ENCODE measurements around the gene TMEM235. TPM values are rescaled to one million over a fixed set of nuclear protein-coding genes. Genes with fewer than 3 reads are reported as not detected.

The TMEM235 gene
- total RNA-seq, 1 donor from 2014 or later: not detected

GRCh38 chr17:78249818-78250806 lies 18.7 kb downstream of the TMEM235 start:
- H3K4me2 ChIP-seq: peak overlapping the region; percentile 57
- no peaks in the 10 kb centered on the region for H3K36me3 ChIP-seq
- Mint-ChIP-seq H3K9me3 (peaks cover 6% of the 10 kb centered on the region), H3K27ac (no peak overlapping the region), H3K36me3 (no peaks in the 10 kb centered on the region), H3K4me1 (peaks cover 20% of the 10 kb centered on the region), H3K27me3 (ENCODE audit: insufficient read depth, low read depth) (peaks cover 4% of the 10 kb centered on the region), H3K4me3 (no peak overlapping the region)
- H3K4me1 ChIP-seq: peaks cover 5% of the 10 kb centered on the region
- DNase-seq (ENCODE audit: low spot score): no peak
- no peak for TF ChIP-seq EZH2phosphoT487 (IDR thresholded peaks at IDR 0.05)
- TF ChIP-seq CTCF (IDR thresholded peaks at IDR 0.05): no peak
- TF ChIP-seq EZH2 (IDR thresholded peaks at IDR 0.05): no peak
- H3K9me3 ChIP-seq (ENCODE audit: low read depth): peaks cover 6% of the 10 kb centered on the region
- H2AFZ ChIP-seq (replicated peaks): no peak overlapping the region
- no peak overlapping the region for H3K9ac ChIP-seq
- no peaks in the 10 kb centered on the region for H4K20me1 ChIP-seq (ENCODE audit: low read depth)
- no peaks in the 10 kb centered on the region for H3K27me3 ChIP-seq
- H3K79me2 ChIP-seq (ENCODE audit: low read depth): peaks cover 6% of the 10 kb centered on the region
- H3K4me3 ChIP-seq: no peak overlapping the region
- no peaks in the 10 kb centered on the region for H3F3A ChIP-seq (ENCODE audit: low read depth)
- H3K27ac ChIP-seq: no peak overlapping the region

- H3K27me3 ChIP-seq: no peaks in the 10 kb centered on the region
- Mint-ChIP-seq H3K4me1 (peaks cover 26% of the 10 kb centered on the region), H3K27me3 (ENCODE audit: insufficient read depth, low read depth) (peaks cover 4% of the 10 kb centered on the region), H3K36me3 (no peaks in the 10 kb centered on the region), H3K27ac (no peak overlapping the region), H3K4me3 (peak overlapping the region; percentile 60), H3K9me3 (peaks cover 3% of the 10 kb centered on the region)
- H3K9me3 ChIP-seq (ENCODE audit: low read depth): no peaks in the 10 kb centered on the region
- TF ChIP-seq EZH2 (IDR thresholded peaks at IDR 0.05) (no peak), EZH2phosphoT487 (IDR thresholded peaks at IDR 0.05) (no peak), CTCF (IDR thresholded peaks at IDR 0.05) (peak; percentile 99)
- H2AFZ ChIP-seq (replicated peaks): no peak overlapping the region
- H3K9ac ChIP-seq: no peak overlapping the region
- peaks cover 6% of the 10 kb centered on the region for H3K79me2 ChIP-seq (ENCODE audit: low read depth)
- H4K20me1 ChIP-seq (ENCODE audit: low read depth): no peaks in the 10 kb centered on the region
- peak; percentile 95 for DNase-seq (ENCODE audit: low spot score)
- H3K4me1 ChIP-seq: peaks cover 9% of the 10 kb centered on the region
- no peak overlapping the region for H3K27ac ChIP-seq
- H3F3A ChIP-seq (ENCODE audit: low read depth): no peaks in the 10 kb centered on the region
- H3K36me3 ChIP-seq: no peaks in the 10 kb centered on the region
- peak overlapping the region; percentile 57 for H3K4me2 ChIP-seq
- no peak overlapping the region for H3K4me3 ChIP-seq
Observed at GRCh38 chr17:78250891-78251772, 19.7 kb downstream of the TMEM235 start.

- H3K4me1 ChIP-seq: peaks cover 15% of the 10 kb centered on the region
- H4K20me1 ChIP-seq (ENCODE audit: low read depth): no peaks in the 10 kb centered on the region
- no peak overlapping the region for H3K4me3 ChIP-seq
- H3K36me3 Mint-ChIP-seq: no peaks in the 10 kb centered on the region
- no peak overlapping the region for H3K27ac Mint-ChIP-seq
- no peaks in the 10 kb centered on the region for H3K9me3 ChIP-seq (ENCODE audit: low read depth)
- H3K79me2 ChIP-seq (ENCODE audit: low read depth): peaks cover 6% of the 10 kb centered on the region
- H3K27me3 ChIP-seq: no peaks in the 10 kb centered on the region
- peaks cover 4% of the 10 kb centered on the region for H3K27me3 Mint-ChIP-seq (ENCODE audit: insufficient read depth, low read depth)
- H3K4me3 Mint-ChIP-seq: no peak overlapping the region
- no peak overlapping the region for H3K4me2 ChIP-seq
- TF ChIP-seq CTCF (IDR thresholded peaks at IDR 0.05) (no peak), EZH2phosphoT487 (IDR thresholded peaks at IDR 0.05) (no peak), EZH2 (IDR thresholded peaks at IDR 0.05) (no peak)
- peaks cover 3% of the 10 kb centered on the region for H3K9me3 Mint-ChIP-seq
- DNase-seq (ENCODE audit: low spot score): no peak
- H3K4me1 Mint-ChIP-seq: peaks cover 32% of the 10 kb centered on the region
- no peak overlapping the region for H3K27ac ChIP-seq
- H3F3A ChIP-seq (ENCODE audit: low read depth): no peaks in the 10 kb centered on the region
- H2AFZ ChIP-seq (replicated peaks): no peak overlapping the region
- H3K36me3 ChIP-seq: no peaks in the 10 kb centered on the region
- H3K9ac ChIP-seq: no peak overlapping the region
Observed at GRCh38 chr17:78251773-78252103, 20.3 kb downstream of the TMEM235 start.

Measured in neural progenitor cell (in vitro differentiated cells).